ENCODE measurements around the gene CYFIP1. TPM values are rescaled to one million over a fixed set of nuclear protein-coding genes. Genes with fewer than 3 reads are reported as not detected.
A peak's percentile ranks its signal among the peaks of the same experiment; 100 is the strongest.

Gene CYFIP1
- polyA plus RNA-seq, 1 experiment = 93.4 TPM

DNA sequence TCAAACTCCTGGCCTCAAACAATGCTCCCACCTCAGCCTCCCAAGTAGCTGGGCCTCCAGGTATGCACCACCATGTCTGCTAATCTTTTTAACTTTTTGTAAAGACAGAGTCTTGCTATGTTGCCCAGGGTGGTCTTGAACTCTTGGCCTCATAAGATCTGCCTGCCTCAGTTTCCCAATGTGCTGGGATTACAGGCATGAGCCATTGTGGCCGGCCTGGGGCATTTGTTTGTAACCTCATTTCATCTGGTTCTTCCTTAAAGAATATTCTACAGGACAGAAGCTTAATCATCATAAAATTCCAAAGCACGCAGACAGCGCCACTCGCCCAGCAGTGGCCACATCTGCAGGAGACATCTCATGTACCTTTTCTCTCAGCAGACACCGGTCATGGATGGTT is 23.6 kb upstream of the CYFIP1 start:
- CTCF ChIA-PET = interaction anchor here (1.8 kb wide), 1 partner anchor 9 kb away, joined by 5 read pairs; no protein-coding TSS in a partner anchor
- Histone ChIP-seq H3K27me3 (ENCODE audit: control insufficient read depth, insufficient read depth, low read length) (no peaks in the 10 kb centered on the region), H3K4me3 (ENCODE audit: low read depth, low read length) (no peak overlapping the region), H3K36me3 (ENCODE audit: control insufficient read depth, insufficient read depth, low read length) (peaks cover 18% of the 10 kb centered on the region)
- no peak for TF ChIP-seq CTCF (IDR thresholded peaks at IDR 0.05; ENCODE audit: insufficient read depth, low read depth, low read length)
- no peak for DNase-seq (ENCODE audit: low read depth)
- POLR2A ChIA-PET = no interaction called here

DNA sequence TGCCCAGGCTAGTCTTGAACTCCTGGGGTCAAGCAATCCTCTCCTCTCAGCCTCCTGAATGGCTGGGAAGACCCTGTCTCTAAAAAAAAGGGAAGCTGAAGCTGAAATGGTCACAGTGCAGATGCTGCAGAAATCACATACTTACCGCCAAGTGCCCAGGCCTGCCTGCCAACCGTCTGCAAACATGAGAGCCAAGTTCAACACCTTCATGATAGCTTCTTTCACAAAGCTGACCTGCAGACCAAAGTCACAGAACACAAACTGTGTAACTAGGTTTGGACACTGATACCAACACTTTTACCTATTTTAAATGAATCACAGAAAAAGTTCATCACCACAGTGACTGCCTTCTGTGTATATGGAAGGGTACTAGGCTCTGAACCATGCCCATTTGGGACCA is 22.8 kb upstream of the CYFIP1 start:
- TF ChIP-seq CTCF (IDR thresholded peaks at IDR 0.05; ENCODE audit: insufficient read depth, low read depth, low read length) = no peak

GRCh38 chr15:22995795-22996194 is 15.6 kb upstream of the CYFIP1 start:
- no peak for TF ChIP-seq CTCF (IDR thresholded peaks at IDR 0.05; ENCODE audit: insufficient read depth, low read depth, low read length)
- DNase-seq (ENCODE audit: low read depth) = no peak
- ChIA-PET CTCF (no interaction called here), POLR2A (no interaction called here)
- no peak overlapping the region for H3K4me3 ChIP-seq (ENCODE audit: low read depth, low read length)
- no peaks in the 10 kb centered on the region for H3K36me3 ChIP-seq (ENCODE audit: control insufficient read depth, insufficient read depth, low read length)
- no peaks in the 10 kb centered on the region for H3K27me3 ChIP-seq (ENCODE audit: control insufficient read depth, insufficient read depth, low read length)

More for the DNA sequence above, 22.8 kb upstream of the CYFIP1 start:
- Histone ChIP-seq H3K36me3 (ENCODE audit: control insufficient read depth, insufficient read depth, low read length) (peaks cover 18% of the 10 kb centered on the region), H3K27me3 (ENCODE audit: control insufficient read depth, insufficient read depth, low read length) (no peaks in the 10 kb centered on the region), H3K4me3 (ENCODE audit: low read depth, low read length) (no peak overlapping the region)
- ChIA-PET CTCF (interaction anchor here (1.8 kb wide), 1 partner anchor 9 kb away, joined by 5 read pairs; no protein-coding TSS in a partner anchor), POLR2A (no interaction called here)
- no peak for DNase-seq (ENCODE audit: low read depth)

- CTCF ChIA-PET = interaction anchor here (0.9 kb wide), 1 partner anchor 11 kb away, joined by 4 read pairs; the partner anchor contains the start of gene CYFIP1
- TF ChIP-seq CTCF (IDR thresholded peaks at IDR 0.05; ENCODE audit: insufficient read depth, low read depth, low read length) = no peak
- no peaks in the 10 kb centered on the region for H3K27me3 ChIP-seq (ENCODE audit: control insufficient read depth, insufficient read depth, low read length)
- H3K4me3 ChIP-seq (ENCODE audit: low read depth, low read length) = no peak overlapping the region
- no peaks in the 10 kb centered on the region for H3K36me3 ChIP-seq (ENCODE audit: control insufficient read depth, insufficient read depth, low read length)
- no peak for DNase-seq (ENCODE audit: low read depth)
- POLR2A ChIA-PET = no interaction called here
These were observed 11.8 kb upstream of the CYFIP1 start for GRCh38 chr15:22992024-22992326.

- Histone ChIP-seq H3K4me3 (ENCODE audit: low read depth, low read length) (no peak overlapping the region), H3K27me3 (ENCODE audit: control insufficient read depth, insufficient read depth, low read length) (no peaks in the 10 kb centered on the region), H3K36me3 (ENCODE audit: control insufficient read depth, insufficient read depth, low read length) (no peaks in the 10 kb centered on the region)
- CTCF ChIA-PET = interaction anchor here (1.4 kb wide), 1 partner anchor 8 kb away, joined by 3 read pairs; no protein-coding TSS in a partner anchor
- peak; percentile 15; the same call in 1 of the 2 replicates for TF ChIP-seq CTCF (IDR thresholded peaks at IDR 0.05; ENCODE audit: insufficient read depth, low read depth, low read length)
- POLR2A ChIA-PET = no interaction called here
- no peak for DNase-seq (ENCODE audit: low read depth)
These were observed 9.7 kb upstream of the CYFIP1 start for GRCh38 chr15:22989576-22990477.
